ENCODE results near the gene DPEP2. TPM values are rescaled to one million over a fixed set of nuclear protein-coding genes. Genes with fewer than 3 reads are reported as not detected.

The DPEP2 gene
- total RNA-seq, result 1.1 TPM in 1 of 2 replicates, not detected in the other

GRCh38 chr16:67998779-67999688 lies at the start of gene DPEP2:
Gene DPEP2, minus strand, starts transcription at chr16:67999484. Its CDS starts 6,272 bp downstream, at chr16:67993212.

GRCh38 chr16:68022728-68023537 lies 23.6 kb upstream of the DPEP2 start, which contains the start of the genes DDX28 and DUS2:
Gene DDX28, minus strand, starts transcription at chr16:68023232. Its CDS starts 30 bp downstream, at chr16:68023202.
Gene DUS2, plus strand, starts transcription at chr16:68023284. Its CDS starts 14,740 bp downstream, at chr16:68038024.

GRCh38 chr16:68015681-68016080 lies 16.4 kb upstream of the DPEP2 start, which contains the start of gene DPEP2NB:
Gene DPEP2NB, minus strand, starts transcription at chr16:68015911. Its CDS starts 141 bp downstream, at chr16:68015770.

GRCh38 chr16:67979955-67980678 lies 19.2 kb downstream of the DPEP2 start, which contains the start of gene DPEP3:
Gene DPEP3, minus strand, starts transcription at chr16:67980499. Its CDS starts 119 bp downstream, at chr16:67980380.

GRCh38 chr16:67968400-67969253 lies 30.7 kb downstream of the DPEP2 start, which contains the start of gene SLC12A4:
Gene SLC12A4, minus strand, starts transcription at chr16:67968637. Its CDS starts 84 bp downstream, at chr16:67968553.

GRCh38 chr16:67943619-67944504 lies 55.4 kb downstream of the DPEP2 start, which contains the start of gene LCAT:
Gene LCAT, minus strand, starts transcription at chr16:67944120. Its CDS starts 19 bp downstream, at chr16:67944101.

Other genes with a start within 250 kb of the DPEP2 start
- 3.6 TPM in 2 replicates for gene RANBP10, start 192.9 kb downstream of the DPEP2 start, total RNA-seq
- 0.32 TPM in 1 of 2 replicates, not detected in the other for gene TSNAXIP1, start 192.6 kb downstream of the DPEP2 start, total RNA-seq
- gene THAP11, start 157.2 kb downstream of the DPEP2 start, total RNA-seq, result 38.7 and 72.5 TPM in 2 replicates
- gene NUTF2, start 152.6 kb downstream of the DPEP2 start, total RNA-seq, result 67.0 and 256 TPM in 2 replicates
- gene CENPT, start 151.8 kb downstream of the DPEP2 start, total RNA-seq, result 28.6 and 29.6 TPM in 2 replicates
- gene EDC4, start 126.4 kb downstream of the DPEP2 start, total RNA-seq, result 39.8 and 50.3 TPM in 2 replicates
- not detected in 2 replicates for gene NRN1L, start 114.6 kb downstream of the DPEP2 start, total RNA-seq
- gene PSKH1, start 106.2 kb downstream of the DPEP2 start, total RNA-seq, result 10.7 and 19.1 TPM in 2 replicates
- 0.32 and 0.61 TPM in 2 replicates for gene CTRL, start 67.6 kb downstream of the DPEP2 start, total RNA-seq
- 60.4 and 85.9 TPM in 2 replicates for gene PSMB10, start 62.6 kb downstream of the DPEP2 start, total RNA-seq
- gene LCAT, start 55.4 kb downstream of the DPEP2 start, total RNA-seq, result 1.3 and 2.6 TPM in 2 replicates
- gene SLC12A4, start 30.8 kb downstream of the DPEP2 start, total RNA-seq, result 36.4 and 40.0 TPM in 2 replicates
- not detected in 2 replicates for gene DPEP3, start 19.0 kb downstream of the DPEP2 start, total RNA-seq
- gene DPEP2NB, start 16.4 kb upstream of the DPEP2 start, total RNA-seq, result not detected in 2 replicates
- 14.4 and 20.5 TPM in 2 replicates for gene DDX28, start 23.7 kb upstream of the DPEP2 start, total RNA-seq
- gene DUS2, start 23.8 kb upstream of the DPEP2 start, total RNA-seq, result 23.4 and 27.5 TPM in 2 replicates
- 7.8 and 10.3 TPM in 2 replicates for gene NFATC3, start 85.9 kb upstream of the DPEP2 start, total RNA-seq
- 0.15 and 0.97 TPM in 2 replicates for gene ESRP2, start 236.6 kb upstream of the DPEP2 start, total RNA-seq
- gene PLA2G15, start 245.9 kb upstream of the DPEP2 start, total RNA-seq, result 16.6 and 18.5 TPM in 2 replicates